GM19438 (cell line): Measurements from ENCODE around the gene PLA2G2C.

Source experiments
- ATAC-seq: cut with Tn5 transposase; IDR thresholded peaks from one replicate; pipeline ENCODE4 v1.9.1; 2021; ENCODE audit warnings: low read depth; ENCODE audit not compliant: unreplicated experiment

PLA2G2C gene

GRCh38 chr1:20164694-20165202, 21.6 kb downstream of the PLA2G2C start:
- ATAC-seq = no peak

- ATAC-seq = no peak
These were observed 26.3 kb downstream of the PLA2G2C start for GRCh38 chr1:20160034-20160433.

- no peak for ATAC-seq
These were observed 27.8 kb downstream of the PLA2G2C start for GRCh38 chr1:20158358-20159070.

- no peak for ATAC-seq
These were observed 32.0 kb downstream of the PLA2G2C start for GRCh38 chr1:20154301-20154831.

GRCh38 chr1:20153000-20153418, 33.3 kb downstream of the PLA2G2C start:
- ATAC-seq = no peak

GRCh38 chr1:20152599-20152930, 33.8 kb downstream of the PLA2G2C start:
- ATAC-seq = no peak

- ATAC-seq = peak; percentile 68
These were observed 34.3 kb downstream of the PLA2G2C start for GRCh38 chr1:20151906-20152598.

GRCh38 chr1:20150969-20151368, 35.3 kb downstream of the PLA2G2C start:
- no peak for ATAC-seq

GRCh38 chr1:20150326-20150705, 36.0 kb downstream of the PLA2G2C start:
- ATAC-seq = no peak

- ATAC-seq = no peak
These were observed 36.6 kb downstream of the PLA2G2C start for GRCh38 chr1:20149601-20150325.

GRCh38 chr1:20148571-20149500, 37.5 kb downstream of the PLA2G2C start:
- ATAC-seq = no peak

- ATAC-seq = no peak
These were observed 38.3 kb downstream of the PLA2G2C start for GRCh38 chr1:20147846-20148570.

GRCh38 chr1:20143734-20144565, 42.4 kb downstream of the PLA2G2C start:
- no peak for ATAC-seq

GRCh38 chr1:20143318-20143717, 43.0 kb downstream of the PLA2G2C start:
- no peak for ATAC-seq

- ATAC-seq = no peak
These were observed 44.2 kb downstream of the PLA2G2C start for GRCh38 chr1:20142001-20142710.

- ATAC-seq = no peak
These were observed 44.9 kb downstream of the PLA2G2C start for GRCh38 chr1:20141466-20141865.

GRCh38 chr1:20141001-20141400, 45.3 kb downstream of the PLA2G2C start:
- no peak for ATAC-seq
